MM.1S (cell line): Measurements from ENCODE around the gene PRKAR2B.

ENCODE experiments used
- EZH2 ChIP-seq: fragments of 300-600 bp; sonication (generic); optimal IDR thresholded peaks from 2 replicates; pipeline ENCODE3; 2017; ENCODE audit warnings: low read depth, mild to moderate bottlenecking, antibody characterized with exemption, low read length, mixed read lengths
- EZH2phosphoT487 ChIP-seq: fragments of 300-600 bp; sonication (generic); IDR thresholded peaks from 2 replicates; pipeline ENCODE4 v1.6.1; 2018; ENCODE audit warnings: antibody characterized with exemption, low read length
- TF ChIP-seq, protein P1 (sequence below): fragments of 300-600 bp; sonication (generic); IDR thresholded peaks from 2 replicates; pipeline ENCODE4 v1.5.1; 2016; ENCODE audit warnings: antibody characterized with exemption, low read length, mixed read lengths

DNA sequence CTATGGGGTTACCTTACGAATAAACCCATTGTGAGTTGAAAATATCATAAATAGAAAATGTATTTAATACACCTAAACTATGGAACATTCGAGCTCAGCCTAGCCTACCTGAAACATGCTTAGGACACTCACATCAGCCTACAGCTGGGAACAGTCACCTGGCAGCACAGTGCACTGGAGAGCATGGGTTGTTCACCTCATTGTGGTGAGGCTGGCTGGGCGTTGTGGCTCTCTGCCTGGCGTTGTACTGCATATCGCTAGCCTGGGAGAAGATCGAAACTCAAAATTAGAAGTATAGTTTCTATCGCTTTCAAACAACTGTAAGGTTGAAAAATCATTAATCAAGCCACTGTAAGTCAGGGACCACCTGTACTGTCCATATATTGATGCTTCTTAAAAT, 107.0 kb downstream of the PRKAR2B start:
- no peak for TF ChIP-seq EZH2
- TF ChIP-seq, protein P1, sequence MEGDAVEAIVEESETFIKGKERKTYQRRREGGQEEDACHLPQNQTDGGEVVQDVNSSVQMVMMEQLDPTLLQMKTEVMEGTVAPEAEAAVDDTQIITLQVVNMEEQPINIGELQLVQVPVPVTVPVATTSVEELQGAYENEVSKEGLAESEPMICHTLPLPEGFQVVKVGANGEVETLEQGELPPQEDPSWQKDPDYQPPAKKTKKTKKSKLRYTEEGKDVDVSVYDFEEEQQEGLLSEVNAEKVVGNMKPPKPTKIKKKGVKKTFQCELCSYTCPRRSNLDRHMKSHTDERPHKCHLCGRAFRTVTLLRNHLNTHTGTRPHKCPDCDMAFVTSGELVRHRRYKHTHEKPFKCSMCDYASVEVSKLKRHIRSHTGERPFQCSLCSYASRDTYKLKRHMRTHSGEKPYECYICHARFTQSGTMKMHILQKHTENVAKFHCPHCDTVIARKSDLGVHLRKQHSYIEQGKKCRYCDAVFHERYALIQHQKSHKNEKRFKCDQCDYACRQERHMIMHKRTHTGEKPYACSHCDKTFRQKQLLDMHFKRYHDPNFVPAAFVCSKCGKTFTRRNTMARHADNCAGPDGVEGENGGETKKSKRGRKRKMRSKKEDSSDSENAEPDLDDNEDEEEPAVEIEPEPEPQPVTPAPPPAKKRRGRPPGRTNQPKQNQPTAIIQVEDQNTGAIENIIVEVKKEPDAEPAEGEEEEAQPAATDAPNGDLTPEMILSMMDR, result no peak
- no peak for TF ChIP-seq EZH2phosphoT487
